HEK293T (cell line): ENCODE measurements around the gene BORCS6.

Experiments used
- BHLHE40 ChIP-seq: fragments of 450-650 bp; IDR thresholded peaks from 2 replicates; pipeline ENCODE4 v1.6.1; 2016; ENCODE audit warnings: mild to moderate bottlenecking, moderate library complexity, borderline replicate concordance
- ELF4 ChIP-seq: fragments of 450-650 bp; IDR thresholded peaks from 2 replicates; pipeline ENCODE4 v1.6.1; 2017; ENCODE audit warnings: antibody characterized with exemption
- FOXM1 ChIP-seq: fragments of 450-650 bp; IDR thresholded peaks from 2 replicates; pipeline ENCODE4 v1.6.1; 2017; ENCODE audit warnings: mild to moderate bottlenecking, borderline replicate concordance
- NFRKB ChIP-seq: fragments of 450-650 bp; IDR thresholded peaks from 2 replicates; pipeline ENCODE4 v1.6.1; 2016; ENCODE audit warnings: mild to moderate bottlenecking, moderate library complexity
- SP1 ChIP-seq: fragments of 450-650 bp; IDR thresholded peaks from 2 replicates; pipeline ENCODE4 v1.6.1; 2017
- ZNF384 ChIP-seq: fragments of 450-650 bp; IDR thresholded peaks from 2 replicates; pipeline ENCODE4 v1.6.1; 2016

DNA sequence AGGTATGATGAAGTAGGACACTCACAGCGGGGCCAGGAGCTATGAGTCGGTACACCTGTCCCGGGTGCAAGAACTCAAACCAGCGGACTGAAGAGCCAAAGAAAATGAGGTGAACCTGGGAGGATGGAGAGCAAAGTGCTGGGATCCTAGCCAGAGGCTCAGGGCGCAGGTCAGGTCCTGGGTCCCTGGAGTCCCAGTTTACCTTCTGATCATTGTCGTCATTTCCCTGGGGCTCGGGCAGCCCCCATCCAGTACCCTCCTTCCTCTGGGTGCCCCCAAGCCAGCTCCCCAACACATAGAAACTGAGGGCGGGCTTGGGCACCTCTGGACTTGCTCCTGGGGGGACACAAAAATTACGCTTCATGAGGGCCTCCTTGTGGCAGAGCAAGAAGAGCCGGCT is 41.7 kb upstream of the BORCS6 start:
- TF ChIP-seq BHLHE40 (no peak), NFRKB (no peak), FOXM1 (no peak), ZNF384 (no peak), SP1 (no peak), ELF4 (no peak)
